GM18951 (cell line): ENCODE results near the gene HIGD1C.

Experiments
- POLR2A ChIP-seq: IDR thresholded peaks from 4 replicates; pipeline ENCODE4 v1.6.1; 2011; ENCODE audit warnings: mild to moderate bottlenecking; ENCODE audit not compliant: insufficient read length, insufficient read depth; ENCODE audit errors: extremely low read depth
- in situ Hi-C: fragments of 300-500 bp; cut with MboI; formaldehyde crosslinking; loops from one replicate; pipeline ENCODE4 v1.12.0; 2022; ENCODE audit warnings: low sequenced_read_pairs, mixed read lengths, inconsistent platforms; ENCODE audit not compliant: unreplicated experiment

HIGD1C gene

DNA sequence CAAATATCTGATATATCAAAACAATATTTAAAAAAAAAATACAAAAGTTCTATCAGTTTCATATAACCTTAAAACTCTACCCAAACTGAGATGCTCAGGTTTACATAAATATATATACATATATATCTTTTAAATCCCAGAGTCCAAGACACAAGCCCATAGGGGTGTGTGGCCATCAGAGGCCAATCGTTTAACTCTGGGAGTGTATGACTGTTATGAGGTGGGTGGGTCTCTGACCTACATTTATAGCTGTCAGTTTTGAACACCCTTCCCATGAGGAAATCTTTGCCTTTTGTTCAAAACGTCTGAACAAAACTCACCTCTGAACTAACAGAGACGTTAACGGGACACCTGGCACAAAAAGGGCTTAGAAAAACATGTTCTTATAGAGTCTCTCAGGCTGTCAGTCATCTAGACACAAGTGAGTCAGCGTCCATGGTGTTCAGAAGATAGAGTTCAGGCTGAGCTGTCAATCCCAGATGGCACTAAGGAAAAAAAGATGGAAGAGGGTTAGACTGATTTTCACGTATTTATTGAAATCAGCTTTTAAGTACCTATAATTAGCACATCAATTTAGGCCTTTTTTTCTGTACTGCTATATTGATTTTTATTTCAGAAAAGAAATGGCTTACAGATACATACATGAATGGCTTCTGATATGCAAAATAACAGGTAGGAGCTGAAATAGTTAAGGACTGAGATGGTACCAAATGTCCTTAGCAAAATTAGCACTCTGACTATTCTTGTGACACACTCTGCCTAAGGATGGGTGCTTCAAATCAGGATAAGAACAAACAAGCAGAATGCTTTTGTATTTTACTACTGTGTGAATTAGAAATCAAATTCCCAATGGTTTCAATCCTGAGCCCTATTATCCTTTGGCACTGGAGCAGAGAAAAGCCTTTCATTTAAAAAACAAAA lies 29.2 kb downstream of the HIGD1C start:
- TF ChIP-seq POLR2A = no peak
- in situ Hi-C loops = loop anchor here (10.0 kb wide), 1 partner anchor 157 kb away; no protein-coding TSS in a partner anchor

DNA sequence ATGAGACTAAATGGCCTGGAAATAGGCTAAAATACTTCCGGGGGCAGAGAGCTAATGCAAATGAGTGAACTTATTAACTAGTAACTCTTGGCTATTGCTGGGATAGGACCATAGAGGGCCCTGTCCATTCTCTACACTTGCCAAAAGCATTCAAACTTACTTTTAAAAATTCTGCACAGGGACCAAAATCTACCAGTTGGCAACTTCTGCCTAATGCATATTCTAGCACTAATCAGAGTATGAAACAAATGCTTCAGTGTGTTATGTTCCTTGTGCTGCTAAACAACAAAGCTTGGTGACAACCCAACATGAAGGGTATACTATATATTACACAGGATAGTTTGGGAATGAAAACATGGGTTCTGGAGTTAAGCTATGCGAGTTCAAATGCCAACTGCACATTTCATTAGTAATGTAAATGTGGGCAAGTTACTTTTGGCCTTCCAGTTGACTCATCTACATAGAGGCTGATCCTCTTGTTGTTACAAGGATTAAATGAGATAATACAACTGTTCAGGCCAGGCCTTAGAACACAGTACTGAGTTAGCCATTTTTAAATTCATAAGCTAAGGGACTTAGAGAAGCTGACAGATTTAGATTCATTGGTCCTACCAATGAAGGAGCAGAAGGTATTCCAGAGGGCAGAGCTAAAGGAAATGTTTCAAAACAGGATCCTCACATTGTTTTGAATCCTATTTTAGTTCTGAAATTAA lies 32.4 kb downstream of the HIGD1C start:
- in situ Hi-C loops = loop anchor here (10.0 kb wide), 1 partner anchor 160 kb away; no protein-coding TSS in a partner anchor
- TF ChIP-seq POLR2A = no peak

DNA sequence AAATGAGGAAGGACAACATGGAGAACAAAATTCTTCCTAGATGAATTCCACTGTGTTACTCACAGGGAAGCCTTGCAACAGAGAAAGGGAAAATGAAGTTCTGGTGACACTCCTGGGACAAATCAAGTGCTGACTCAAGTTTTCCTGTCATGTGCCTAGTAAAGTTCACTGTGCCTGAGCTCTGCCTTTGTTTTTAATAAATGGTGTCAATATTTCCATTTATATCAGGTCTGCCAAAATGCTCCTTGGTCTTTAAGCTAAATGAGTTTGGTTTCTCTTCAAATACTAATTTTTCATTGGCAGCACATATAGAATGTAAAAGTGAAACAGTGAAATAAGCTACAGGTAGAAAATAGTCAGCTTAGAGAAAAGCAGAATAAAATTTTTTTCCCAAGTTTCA lies 33.0 kb downstream of the HIGD1C start:
- in situ Hi-C loops = loop anchor here (10.0 kb wide), 1 partner anchor 161 kb away; no protein-coding TSS in a partner anchor
- no peak for TF ChIP-seq POLR2A

DNA sequence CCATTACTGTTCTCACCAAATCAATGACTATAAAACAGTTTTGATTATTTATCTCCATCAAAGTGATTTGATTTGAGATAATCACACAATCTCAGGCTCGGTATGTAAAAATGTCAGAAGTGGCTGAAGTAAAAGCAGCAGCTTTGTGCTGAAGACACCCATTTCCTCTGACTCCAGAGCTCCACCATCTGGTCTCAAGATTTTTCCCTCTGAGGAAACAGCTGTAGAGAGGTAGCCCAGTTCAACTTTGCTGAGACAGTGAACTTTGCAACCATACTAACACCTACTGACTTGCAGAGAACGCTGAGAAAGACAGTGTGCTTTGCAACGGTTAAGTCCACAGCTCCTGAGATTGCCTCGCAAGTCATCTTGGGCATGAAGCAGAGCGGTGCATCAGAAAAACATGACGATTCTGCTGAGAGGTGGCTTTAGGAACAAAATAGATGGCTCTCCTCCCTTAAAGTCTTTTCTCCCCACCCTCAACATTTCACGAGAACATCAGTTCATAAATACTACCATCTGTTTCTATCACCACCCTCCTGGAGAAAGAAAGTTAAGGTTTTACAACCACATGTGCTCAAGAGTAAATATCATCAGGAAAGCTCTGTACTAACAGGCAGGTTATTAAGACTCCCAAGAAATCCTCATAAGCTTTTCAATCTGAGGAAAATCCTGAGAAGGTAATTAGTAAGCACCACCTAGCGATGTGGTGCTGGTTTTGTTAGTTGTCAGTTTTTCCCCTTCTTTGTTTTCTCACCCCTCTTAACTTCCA lies 34.8 kb downstream of the HIGD1C start:
- in situ Hi-C loops = loop anchor here (10.0 kb wide), 1 partner anchor 162 kb away; no protein-coding TSS in a partner anchor

DNA sequence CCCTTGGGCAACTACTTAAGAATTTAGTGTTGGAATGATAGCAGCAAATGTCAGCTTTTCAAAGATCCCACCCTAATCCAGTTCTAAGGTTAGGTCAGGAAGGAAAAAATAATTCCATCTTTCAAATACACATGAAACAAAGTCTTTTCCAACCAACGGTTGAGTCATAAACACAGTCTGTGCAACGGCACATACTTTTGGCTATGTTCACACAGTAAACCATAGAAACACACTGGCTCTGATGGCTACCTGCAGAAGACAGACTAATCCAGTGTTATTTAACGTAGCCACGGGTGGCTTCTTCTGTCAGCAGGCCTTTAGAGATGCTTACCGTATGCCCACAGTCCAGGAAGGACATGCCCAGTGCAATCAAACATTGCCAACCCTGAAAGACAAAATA lies 35.7 kb downstream of the HIGD1C start:
- no peak for TF ChIP-seq POLR2A
- in situ Hi-C loops = loop anchor here (10.0 kb wide), 1 partner anchor 163 kb away; no protein-coding TSS in a partner anchor

More for the DNA sequence above, 34.8 kb downstream of the HIGD1C start:
- no peak for TF ChIP-seq POLR2A

DNA sequence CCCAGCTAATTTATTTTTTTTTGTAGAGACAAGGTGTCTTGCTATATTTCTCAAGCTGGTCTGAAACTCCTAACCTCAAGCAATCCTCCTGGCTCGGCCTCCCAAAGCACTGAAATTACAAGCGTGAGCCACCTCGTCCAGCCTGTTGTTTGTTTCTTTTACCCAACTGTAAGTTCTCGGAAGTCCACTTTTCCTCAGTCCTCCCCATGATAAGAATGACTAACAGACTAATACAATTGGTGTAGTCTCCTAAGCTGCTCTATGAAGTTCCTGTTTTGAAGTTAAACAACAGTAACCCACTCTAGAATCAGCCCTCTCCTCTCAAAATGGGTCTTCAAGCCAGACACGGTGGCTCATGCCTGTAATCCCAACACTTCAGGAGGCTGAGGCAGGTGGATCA lies 36.5 kb downstream of the HIGD1C start:
- no peak for TF ChIP-seq POLR2A
- in situ Hi-C loops = loop anchor here (10.0 kb wide), 1 partner anchor 164 kb away; no protein-coding TSS in a partner anchor

DNA sequence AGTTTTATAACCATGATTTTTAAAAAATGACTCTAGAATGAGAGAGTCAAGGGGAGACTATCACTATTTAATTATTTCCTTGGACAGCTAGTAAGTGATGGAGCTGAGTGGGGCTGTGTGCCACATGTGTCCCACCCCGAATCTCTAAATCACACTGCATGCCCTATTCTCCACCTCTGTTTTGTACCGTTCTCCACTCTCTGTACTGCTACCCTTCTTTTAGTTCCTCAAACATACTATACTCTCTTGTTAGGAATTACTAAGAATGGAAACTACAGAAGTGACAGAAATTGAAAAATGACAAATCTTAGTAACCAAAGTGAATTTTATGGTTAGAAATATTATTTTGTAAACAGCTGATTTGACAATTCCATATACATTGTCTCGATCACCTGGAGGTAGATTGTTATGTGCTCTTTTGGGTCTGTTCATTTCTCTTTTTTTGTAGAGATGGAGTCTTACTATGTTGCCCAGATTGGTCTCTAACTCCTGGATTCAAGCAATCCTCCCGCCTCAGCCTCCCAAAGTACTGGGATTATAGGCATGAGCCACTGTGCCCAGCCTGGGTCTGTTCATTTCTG lies 37.9 kb downstream of the HIGD1C start:
- no peak for TF ChIP-seq POLR2A
- in situ Hi-C loops = no loop called here

DNA sequence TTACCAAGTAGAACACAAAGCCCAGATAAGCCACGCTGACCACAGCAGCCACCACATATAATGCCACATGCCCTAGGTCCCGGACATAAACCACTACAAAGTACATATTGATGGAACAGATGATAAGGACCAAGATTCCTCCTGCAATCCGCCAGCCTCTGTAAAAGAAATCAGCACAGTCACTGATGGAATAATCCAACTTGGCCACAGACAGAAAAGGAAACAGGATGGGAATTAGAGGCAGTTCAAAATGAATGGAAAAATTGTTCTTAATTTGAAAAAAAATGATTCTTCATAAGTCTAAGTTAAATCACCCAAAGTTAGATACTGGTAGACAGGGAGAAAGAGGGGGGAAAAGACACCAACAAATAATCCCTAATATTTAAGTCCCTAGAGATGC lies 38.4 kb downstream of the HIGD1C start:
- in situ Hi-C loops = no loop called here

DNA sequence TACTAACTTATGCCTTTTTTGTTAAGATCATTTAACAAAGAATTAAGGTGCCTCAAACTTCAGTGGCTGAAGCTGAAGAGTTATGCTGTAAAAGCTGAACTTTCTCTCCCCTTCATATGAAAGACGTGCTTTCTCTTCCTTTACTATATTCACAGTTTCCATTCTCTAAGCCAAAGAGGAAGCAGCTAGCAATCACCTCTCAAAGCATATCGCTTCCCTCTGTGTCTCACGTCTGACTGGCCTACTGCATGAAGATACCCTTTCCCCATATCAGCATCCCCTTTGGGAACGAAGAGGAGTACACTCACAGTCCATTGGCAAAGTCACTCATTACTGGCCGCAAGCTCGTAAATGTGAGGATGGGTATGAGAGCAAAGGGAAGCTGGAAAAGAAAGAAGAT lies 38.9 kb downstream of the HIGD1C start:
- in situ Hi-C loops = no loop called here
- no peak for TF ChIP-seq POLR2A

More for the DNA sequence above, 38.4 kb downstream of the HIGD1C start:
- no peak for TF ChIP-seq POLR2A

DNA sequence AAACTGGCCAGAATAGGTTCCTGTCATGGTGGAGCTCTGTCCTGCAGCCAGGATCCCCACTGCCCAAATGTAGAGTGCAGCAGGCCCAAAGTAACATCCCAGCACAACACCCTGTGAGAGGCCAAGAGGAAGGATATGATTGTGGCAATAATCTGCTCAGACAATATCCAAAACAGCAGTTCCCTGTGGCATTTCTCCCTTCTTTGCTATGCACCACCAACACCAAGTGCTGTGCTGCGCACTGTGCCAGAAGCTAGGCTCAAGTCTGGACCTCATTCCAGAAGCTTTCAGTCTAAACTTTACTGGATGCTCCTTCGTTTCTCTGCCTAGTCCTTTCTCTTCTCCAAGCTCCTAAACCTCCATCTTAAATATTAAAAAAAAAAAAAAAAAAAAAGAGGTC lies 40.5 kb downstream of the HIGD1C start:
- TF ChIP-seq POLR2A = no peak
- in situ Hi-C loops = no loop called here

DNA sequence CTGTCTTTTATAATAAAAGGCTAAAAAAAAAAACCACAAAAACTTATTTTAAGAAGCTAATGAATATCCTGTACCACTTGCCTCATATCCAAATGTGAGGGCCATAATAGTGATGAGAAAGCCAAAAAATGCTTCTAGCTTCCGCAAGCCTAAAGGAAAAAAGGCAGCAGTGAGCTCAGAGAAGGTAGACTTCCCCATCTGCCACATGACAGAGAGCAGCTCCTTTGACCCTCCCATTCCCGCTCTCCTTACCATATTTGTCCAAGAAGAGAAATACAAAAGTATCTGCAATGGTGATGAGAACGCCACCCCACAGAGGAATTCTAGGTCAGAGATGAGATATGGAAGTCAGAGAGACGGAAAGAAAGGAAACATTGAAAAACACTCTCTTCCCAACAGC lies 46.7 kb downstream of the HIGD1C start:
- in situ Hi-C loops = no loop called here
- no peak for TF ChIP-seq POLR2A

DNA sequence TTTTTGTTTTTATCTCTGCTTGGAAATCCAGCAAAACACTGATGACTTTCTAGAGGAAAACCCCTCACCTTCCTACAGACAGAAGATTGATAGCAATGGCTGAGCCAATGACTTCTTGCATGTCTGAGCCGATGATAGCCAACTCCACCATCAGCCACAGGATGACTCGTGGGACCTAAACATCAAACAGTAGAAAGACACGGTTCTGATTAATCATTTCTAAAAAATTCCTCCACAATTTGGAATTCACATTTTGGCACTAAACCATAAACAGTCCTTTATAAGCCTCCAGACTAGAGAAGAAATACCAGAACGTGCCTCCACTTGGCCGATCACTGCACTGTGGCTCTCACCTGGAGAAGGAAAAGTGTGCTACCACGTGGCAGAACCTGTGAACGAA lies 47.9 kb downstream of the HIGD1C start:
- no peak for TF ChIP-seq POLR2A
- in situ Hi-C loops = loop anchor here (25.0 kb wide), 1 partner anchor 488 kb away; the partner anchor contains the start of gene DIP2B
